K562 (cell line): ENCODE data around the gene SAE1. TPM values are rescaled to one million over a fixed set of nuclear protein-coding genes. Genes with fewer than 3 reads are reported as not detected.

ENCODE experiments used
- AFF1 ChIP-seq, 2 experiments: fragments of 450-650 bp; IDR thresholded peaks; 2 replicates each; pipeline ENCODE4 v1.6.1; 2018; ENCODE audit warnings: mild to moderate bottlenecking in 2 of 2, low read depth in 1 of 2; ENCODE audit not compliant: partially characterized antibody in 2 of 2
- GMEB1 ChIP-seq: fragments of 250-450 bp; sonication (Bioruptor Pico); IDR thresholded peaks from 2 replicates; pipeline ENCODE4 v1.4.0; 2020; ENCODE audit warnings: mild to moderate bottlenecking
- MLLT1 ChIP-seq, 2 experiments: fragments of 450-650 bp; IDR thresholded peaks; 2 replicates each; pipeline ENCODE4 v1.6.1; 2016
- NELFE ChIP-seq: IDR thresholded peaks from 2 replicates; pipeline ENCODE4 v1.6.1; 2011; ENCODE audit warnings: mild to moderate bottlenecking; ENCODE audit not compliant: insufficient read depth, insufficient read length
- NFRKB ChIP-seq: fragments of 450-650 bp; IDR thresholded peaks from 2 replicates; pipeline ENCODE4 v1.6.1; 2016; ENCODE audit warnings: low read depth
- POLR2B ChIP-seq: fragments of 450-650 bp; IDR thresholded peaks from 2 replicates; pipeline ENCODE4 v1.6.1; 2018; ENCODE audit warnings: low read depth; ENCODE audit not compliant: partially characterized antibody
- RCOR1 ChIP-seq, 2 experiments: IDR thresholded peaks; 2 replicates each; pipeline ENCODE4 v1.6.1; 2012; ENCODE audit warnings: low read depth in 2 of 2, low read length in 2 of 2, borderline replicate concordance in 1 of 2, improper control_type of control experiment in 1 of 2
- SMAD4 ChIP-seq: fragments of 250-450 bp; sonication (Bioruptor Pico); conservative IDR thresholded peaks from 2 replicates; pipeline ENCODE4 v1.8.0; 2021; ENCODE audit warnings: inconsistent platforms, mild to moderate bottlenecking, moderate library complexity
- THRB ChIP-seq: fragments of 450-650 bp; formaldehyde crosslinking; conservative IDR thresholded peaks from 2 replicates; pipeline ENCODE4 v1.4.0; 2022; ENCODE audit warnings: mild to moderate bottlenecking, missing genetic modification characterization
- USF1 ChIP-seq: sonication (generic); formaldehyde crosslinking; IDR thresholded peaks from 2 replicates; pipeline ENCODE4 v1.9.0; 2022; ENCODE audit warnings: mild to moderate bottlenecking, missing genetic modification reagents
- polyA plus RNA-seq, 8 experiments: library from polyadenylated mRNA; depleted of rRNA in 4 of 8; stranded (reverse) in 5 of 8; unstranded in 3 of 8; fragments of >200 nt; fragmentation: Nextera tagmentation in 2 of 8; fragmentation: Illumina TruSeq in 1 of 8; extraction: Ambion mirVana in 2 of 8; extraction: Trizol in 1 of 8; gene quantifications; 2 replicates each; pipeline versions ENCODE4 v1.2.1 to v1.2.3, GENCODE V29; 2011 to 2014; ENCODE audit warnings: inconsistent platforms in 1 of 8, missing spikeins in 1 of 8
- total RNA-seq, 7 experiments: library from RNA; depleted of rRNA in 6 of 7; stranded (reverse); fragments of >200 nt in 6 of 7; fragmentation: Illumina TruSeq in 2 of 7; extraction: Trizol in 2 of 7; gene quantifications; 2 replicates each; pipeline versions ENCODE4 v1.2.1 to v1.2.3, GENCODE V29; 2011 to 2021; ENCODE audit warnings: low replicate concordance in 1 of 7

Gene SAE1
- total and polyA plus RNA-seq, 9 of the 15 experiments (the other 6 are each of a cell fraction or from before 2014, with no cell fraction given) = 82.8 to 299 (median 217) TPM

- TF ChIP-seq AFF1 (IDR thresholded peaks at IDR 0.05; ENCODE audit: low read depth in 1 of 2, partially characterized antibody in 2 of 2) (peak; percentile 63 to 84), POLR2B (peak; percentile 45), USF1 (CRISPR knock-in tag) (no peak; the same call in 1 of the 2 replicates), SMAD4 (CRISPR knock-in tag) (peak; percentile 83), NELFE (no peak), MLLT1 (IDR thresholded peaks at IDR 0.05) (peak; percentile 36 to 72; a peak in 3 of 4 replicates), GMEB1 (0 out of 2 replicates have a peak, but pooled peaks have one; percentile 21), RCOR1 (IDR thresholded peaks at IDR 0.05; ENCODE audit: borderline replicate concordance in 1 of 2, low read depth in 2 of 2, low read length in 2 of 2) (peak; percentile 40 to 94; a peak in 3 of 4 replicates), NFRKB (peak; percentile 89), THRB (0 out of 2 replicates have a peak, but pooled peaks have one; percentile 25)
Measured at GRCh38 chr19:47227352-47228167, 96.9 kb downstream of the SAE1 start (continued).
